ENCODE measurements around the gene SLC4A1AP.

- no peak for TF ChIP-seq POLR2A (IDR thresholded peaks at IDR 0.05; ENCODE audit: borderline replicate concordance, extremely low read depth, insufficient read depth, insufficient read length)
- no peak for TF ChIP-seq EZH2 (IDR thresholded peaks at IDR 0.05)
- no peak for TF ChIP-seq MAX (IDR thresholded peaks at IDR 0.05)
- TF ChIP-seq CTCF (IDR thresholded peaks at IDR 0.05 in 2 of 3, conservative IDR thresholded peaks at IDR 0.05 in 1 of 3; ENCODE audit: borderline replicate concordance in 1 of 3, insufficient read depth in 1 of 3, low read depth in 2 of 3, low read length in 2 of 3) = no peak
- TF ChIP-seq EZH2phosphoT487 (IDR thresholded peaks at IDR 0.05; ENCODE audit: borderline replicate concordance) = no peak
- TF ChIP-seq JUND (IDR thresholded peaks at IDR 0.05) = no peak
- no peak for TF ChIP-seq SP1 (IDR thresholded peaks at IDR 0.05; ENCODE audit: low read depth)
- TF ChIP-seq POLR2AphosphoS5 (IDR thresholded peaks at IDR 0.05; ENCODE audit: low read depth, low read length) = no peak
- TF ChIP-seq ZNF274 (IDR thresholded peaks at IDR 0.05; ENCODE audit: low read depth, low read length) = no peak
- TF ChIP-seq RAD21 (IDR thresholded peaks at IDR 0.05; ENCODE audit: low read depth) = no peak
- no peak for TF ChIP-seq ATF3 (IDR thresholded peaks at IDR 0.05)
- no peak for TF ChIP-seq TCF7L2 (IDR thresholded peaks at IDR 0.05; ENCODE audit: borderline replicate concordance, extremely low read depth, insufficient read depth, insufficient read length)
- TF ChIP-seq YY1 (IDR thresholded peaks at IDR 0.05; ENCODE audit: extremely low read depth, insufficient replicate concordance, low read depth, low read length) = no peak
Observed at GRCh38 chr2:27636766-27637165, 26.9 kb upstream of the SLC4A1AP start.

Measured in HCT116 (cell line).